Brain microvascular endothelial cell (primary cell): ENCODE results near the gene CNNM3.

ENCODE experiments used
- DNase-seq: peaks from one replicate; pipeline ENCODE4 v3.0.0-alpha.2; 2020
- H3K27ac ChIP-seq: fragments of 250-450 bp; sonication (Bioruptor Pico); 2 replicates; pipeline ENCODE4 v1.5.1; 2020; ENCODE audit warnings: mild to moderate bottlenecking, moderate library complexity
- H3K27me3 ChIP-seq: fragments of 250-450 bp; sonication (Bioruptor Pico); replicated peaks from 2 replicates; pipeline ENCODE4 v1.5.1; 2020; ENCODE audit warnings: mild to moderate bottlenecking
- H3K36me3 ChIP-seq: fragments of 250-450 bp; sonication (Bioruptor Pico); replicated peaks from 2 replicates; pipeline ENCODE4 v1.5.1; 2020; ENCODE audit warnings: mild to moderate bottlenecking
- H3K4me3 ChIP-seq: 2 replicates; pipeline ENCODE4 v1.5.1; 2011; ENCODE audit warnings: low read depth, mild to moderate bottlenecking, control low read depth, low read length, moderate library complexity
- in situ Hi-C: cut with HindIII; loops from 2 replicates; pipeline ENCODE4 v1.10.0; 2017; ENCODE audit warnings: low sequenced_read_pairs, low pct_ligation_motif_present
- TF ChIP-seq, protein P1 (sequence below): IDR thresholded peaks from 2 replicates; pipeline ENCODE4 v1.5.1; 2011; ENCODE audit warnings: low read depth, mild to moderate bottlenecking, moderate library complexity, low read length, control low read depth, inconsistent platforms; ENCODE audit errors: missing control alignments

CNNM3 gene

GRCh38 chr2:96808176-96808837 lies 7.8 kb upstream of the CNNM3 start:
- TF ChIP-seq, protein P1, sequence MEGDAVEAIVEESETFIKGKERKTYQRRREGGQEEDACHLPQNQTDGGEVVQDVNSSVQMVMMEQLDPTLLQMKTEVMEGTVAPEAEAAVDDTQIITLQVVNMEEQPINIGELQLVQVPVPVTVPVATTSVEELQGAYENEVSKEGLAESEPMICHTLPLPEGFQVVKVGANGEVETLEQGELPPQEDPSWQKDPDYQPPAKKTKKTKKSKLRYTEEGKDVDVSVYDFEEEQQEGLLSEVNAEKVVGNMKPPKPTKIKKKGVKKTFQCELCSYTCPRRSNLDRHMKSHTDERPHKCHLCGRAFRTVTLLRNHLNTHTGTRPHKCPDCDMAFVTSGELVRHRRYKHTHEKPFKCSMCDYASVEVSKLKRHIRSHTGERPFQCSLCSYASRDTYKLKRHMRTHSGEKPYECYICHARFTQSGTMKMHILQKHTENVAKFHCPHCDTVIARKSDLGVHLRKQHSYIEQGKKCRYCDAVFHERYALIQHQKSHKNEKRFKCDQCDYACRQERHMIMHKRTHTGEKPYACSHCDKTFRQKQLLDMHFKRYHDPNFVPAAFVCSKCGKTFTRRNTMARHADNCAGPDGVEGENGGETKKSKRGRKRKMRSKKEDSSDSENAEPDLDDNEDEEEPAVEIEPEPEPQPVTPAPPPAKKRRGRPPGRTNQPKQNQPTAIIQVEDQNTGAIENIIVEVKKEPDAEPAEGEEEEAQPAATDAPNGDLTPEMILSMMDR: no peak
- H3K4me3 ChIP-seq: no peak overlapping the region
- H3K27ac ChIP-seq: no peak overlapping the region
- no peaks in the 10 kb centered on the region for H3K36me3 ChIP-seq
- no peak for DNase-seq
- in situ Hi-C loops: no loop called here
- no peaks in the 10 kb centered on the region for H3K27me3 ChIP-seq

GRCh38 chr2:96809216-96809882 lies 6.7 kb upstream of the CNNM3 start:
- TF ChIP-seq, protein P1: no peak
- Histone ChIP-seq H3K4me3 (no peak overlapping the region), H3K36me3 (no peaks in the 10 kb centered on the region), H3K27me3 (no peaks in the 10 kb centered on the region), H3K27ac (no peak overlapping the region)
- DNase-seq: no peak
- in situ Hi-C loops: no loop called here

DNA sequence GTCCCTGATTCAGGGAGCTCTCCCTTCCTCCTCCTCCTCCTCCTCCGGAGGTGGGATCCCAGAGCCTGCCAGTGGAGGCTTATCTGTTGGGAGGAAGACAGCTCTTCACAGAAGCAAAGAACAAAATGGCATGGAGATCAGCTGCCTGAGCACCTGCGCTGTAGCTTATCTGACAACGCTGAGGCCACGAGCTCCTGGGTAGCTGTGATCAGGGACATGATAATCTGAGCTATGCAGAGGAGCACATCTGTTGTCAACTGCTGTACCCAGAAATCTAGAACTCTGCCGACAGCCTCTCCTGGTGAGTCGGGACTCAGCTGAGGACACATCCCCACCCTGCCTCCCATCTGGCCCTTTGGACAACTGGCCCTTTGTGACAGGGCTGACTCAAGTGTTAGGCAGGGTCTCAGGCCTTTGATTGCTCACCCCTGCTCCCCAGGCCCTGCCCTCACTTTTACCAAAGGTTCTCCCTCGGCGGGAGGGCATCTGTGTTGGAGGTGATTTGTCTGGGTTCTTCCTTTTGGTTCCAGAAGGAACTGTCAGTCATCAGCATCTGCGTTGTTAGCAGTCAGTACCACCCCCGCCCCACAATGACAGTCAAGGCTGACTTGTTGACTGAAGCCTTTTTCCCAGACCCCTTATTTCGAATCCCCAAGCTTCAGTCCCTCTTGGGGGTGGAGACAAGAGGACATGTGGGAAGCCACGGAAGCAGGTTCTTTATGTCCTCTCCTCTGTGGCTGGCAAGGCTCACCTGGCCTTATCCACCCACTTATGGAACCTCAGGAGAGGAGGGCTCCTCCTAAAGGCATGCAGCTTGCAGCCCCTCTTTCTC lies 5.9 kb upstream of the CNNM3 start:
- TF ChIP-seq, protein P1: no peak
- DNase-seq: no peak
- Histone ChIP-seq H3K27me3 (no peaks in the 10 kb centered on the region), H3K36me3 (no peaks in the 10 kb centered on the region), H3K27ac (no peak overlapping the region), H3K4me3 (no peak overlapping the region)
- in situ Hi-C loops: no loop called here

DNA sequence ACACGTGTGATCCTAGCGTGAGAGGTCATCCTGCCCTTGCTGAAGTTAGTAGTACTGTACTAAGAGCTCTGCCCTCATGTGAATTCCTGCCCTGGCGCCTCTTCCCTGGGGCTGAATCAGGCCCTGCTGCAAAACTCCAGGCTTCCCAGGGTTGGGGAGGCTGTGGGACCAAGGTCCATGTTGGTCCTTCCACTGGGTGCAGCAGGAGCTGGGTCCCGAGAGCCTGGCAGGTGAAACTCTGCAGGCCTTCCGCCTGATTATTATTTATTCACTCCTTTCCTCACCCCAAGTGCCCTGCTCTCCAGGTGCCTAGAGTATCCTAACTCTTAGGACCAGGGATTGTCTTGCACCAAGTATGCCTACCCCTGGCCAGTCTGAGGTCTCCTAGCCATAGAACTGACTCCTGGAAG lies 5.3 kb upstream of the CNNM3 start:
- DNase-seq: no peak
- Histone ChIP-seq H3K27me3 (no peaks in the 10 kb centered on the region), H3K27ac (no peak overlapping the region), H3K4me3 (no peak overlapping the region), H3K36me3 (no peaks in the 10 kb centered on the region)
- in situ Hi-C loops: no loop called here
- TF ChIP-seq, protein P1: no peak

- no peak overlapping the region for H3K4me3 ChIP-seq
- H3K36me3 ChIP-seq: no peaks in the 10 kb centered on the region
- no peaks in the 10 kb centered on the region for H3K27me3 ChIP-seq
- in situ Hi-C loops: no loop called here
- TF ChIP-seq, protein P1: no peak
- H3K27ac ChIP-seq: no peak overlapping the region
- no peak for DNase-seq
Measured at GRCh38 chr2:96811917-96812316, 4.2 kb upstream of the CNNM3 start.
